Umbilical cord (tissue), 2 donors: ENCODE data around the gene SIRT1. TPM values are rescaled to one million over a fixed set of nuclear protein-coding genes. Genes with fewer than 3 reads are reported as not detected.
"Not testable (repeated sequence)": the region's sequence is repeated elsewhere in the genome, so short reads cannot be mapped to it uniquely, and the experiment has no call there.

Source experiments
- DNase-seq: peaks from one replicate; pipeline ENCODE4 v3.0.0-alpha.2; 2015; ENCODE audit warnings: low spot score
- total RNA-seq: library from RNA; depleted of rRNA; stranded (reverse); fragments of >200 nt; gene quantifications from one replicate; pipeline ENCODE4 v1.2.3, GENCODE V29; 2014; ENCODE audit warnings: low replicate concordance; ENCODE audit not compliant: insufficient read depth

SIRT1 gene
- total RNA-seq = 20.0 TPM

DNA sequence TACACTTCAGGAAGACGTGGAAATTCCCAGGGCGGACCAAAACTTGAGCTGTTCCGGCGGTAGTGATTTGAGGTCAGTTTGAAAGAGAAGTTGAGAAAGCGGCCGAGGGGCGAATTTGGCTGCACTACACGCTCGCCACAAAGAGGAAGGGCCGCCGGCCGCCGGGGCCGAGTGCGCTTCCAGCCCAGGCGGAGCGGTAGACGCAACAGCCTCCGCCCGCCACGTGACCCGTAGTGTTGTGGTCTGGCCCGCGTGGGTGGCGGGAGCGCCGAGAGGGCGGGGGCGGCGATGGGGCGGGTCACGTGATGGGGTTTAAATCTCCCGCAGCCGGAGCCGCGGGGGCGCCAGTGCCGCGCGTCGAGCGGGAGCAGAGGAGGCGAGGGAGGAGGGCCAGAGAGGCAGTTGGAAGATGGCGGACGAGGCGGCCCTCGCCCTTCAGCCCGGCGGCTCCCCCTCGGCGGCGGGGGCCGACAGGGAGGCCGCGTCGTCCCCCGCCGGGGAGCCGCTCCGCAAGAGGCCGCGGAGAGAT is at the start of gene SIRT1:
SIRT1 (plus strand) TSS at position 344 of the 529 bp plus-strand sequence; CDS start at position 410, 66 bp downstream.
- DNase-seq = peak; percentile 96

DNA sequence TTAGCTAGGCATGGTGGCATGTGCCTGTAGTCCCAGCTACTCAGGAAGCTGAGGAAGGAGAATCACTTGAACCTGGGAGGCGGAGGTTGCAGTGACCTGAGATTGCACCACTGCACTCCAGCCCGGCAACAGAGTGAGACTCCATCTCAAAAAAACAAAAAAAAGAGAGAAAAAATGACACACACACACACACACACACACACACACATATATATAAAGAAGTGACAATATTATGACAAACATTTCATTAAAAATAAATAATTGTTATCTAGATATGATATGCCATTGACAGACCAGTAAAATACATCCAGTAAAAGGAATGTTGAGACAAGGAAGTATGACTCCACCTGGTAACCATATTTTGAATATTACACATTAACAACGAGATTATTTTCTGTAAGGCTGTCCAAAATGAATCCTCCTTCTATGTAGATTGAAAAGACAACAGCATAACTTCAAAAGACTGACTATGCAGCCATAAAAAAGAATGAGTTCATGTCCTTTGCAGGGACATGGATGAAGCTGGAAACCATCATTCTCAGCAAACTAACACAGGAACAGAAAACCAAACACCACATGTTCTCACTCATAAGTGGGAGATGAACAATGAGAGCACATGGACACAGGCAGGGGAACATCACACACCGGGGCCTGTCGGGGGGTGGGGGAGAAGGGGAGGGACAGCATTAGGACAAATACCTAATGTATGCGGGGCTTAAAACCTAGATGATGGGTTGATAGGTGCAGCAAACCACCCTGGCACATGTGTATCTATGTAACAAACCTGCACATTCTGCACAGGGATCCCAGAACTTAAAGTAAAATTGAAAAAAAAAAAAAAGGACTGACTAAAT is 48.7 kb upstream of the SIRT1 start:
- not testable (repeated sequence) for DNase-seq

DNA sequence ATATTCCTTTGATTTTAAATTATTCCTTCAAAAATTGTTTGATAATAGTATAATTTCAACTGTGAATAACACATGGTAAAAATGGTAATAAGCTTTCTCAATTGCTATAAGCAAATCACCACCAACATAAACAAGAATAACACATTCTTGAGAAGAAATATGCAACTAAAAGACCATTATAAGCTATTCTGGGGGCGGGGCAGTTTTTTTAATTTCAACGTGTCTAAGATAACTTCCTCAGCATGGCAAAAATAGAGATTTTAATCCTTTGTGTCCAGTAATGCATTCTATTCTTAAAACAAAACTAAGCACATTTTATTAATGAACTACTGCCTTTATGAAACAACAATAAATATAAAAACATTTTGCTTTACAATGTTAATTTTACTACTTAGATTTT is 48.0 kb upstream of the SIRT1 start:
- no peak for DNase-seq

DNA sequence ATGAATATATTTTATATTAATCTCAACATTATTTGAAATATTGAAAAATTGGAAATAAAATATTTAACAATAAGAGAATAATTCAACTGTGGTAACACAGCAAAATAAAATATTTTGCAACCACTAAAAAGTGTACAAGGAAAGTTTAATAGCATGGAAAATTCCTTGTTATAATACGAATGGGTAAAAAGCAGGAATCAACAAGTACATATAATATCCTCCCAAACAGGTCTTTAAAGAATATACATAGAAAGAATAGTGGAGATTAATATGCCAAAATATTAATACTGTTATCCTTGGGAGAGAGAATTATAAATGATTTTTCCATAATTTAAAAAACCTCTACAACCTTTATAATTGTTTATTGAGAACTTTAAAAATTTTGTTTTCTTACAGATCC is 47.5 kb upstream of the SIRT1 start:
- no peak for DNase-seq

DNA sequence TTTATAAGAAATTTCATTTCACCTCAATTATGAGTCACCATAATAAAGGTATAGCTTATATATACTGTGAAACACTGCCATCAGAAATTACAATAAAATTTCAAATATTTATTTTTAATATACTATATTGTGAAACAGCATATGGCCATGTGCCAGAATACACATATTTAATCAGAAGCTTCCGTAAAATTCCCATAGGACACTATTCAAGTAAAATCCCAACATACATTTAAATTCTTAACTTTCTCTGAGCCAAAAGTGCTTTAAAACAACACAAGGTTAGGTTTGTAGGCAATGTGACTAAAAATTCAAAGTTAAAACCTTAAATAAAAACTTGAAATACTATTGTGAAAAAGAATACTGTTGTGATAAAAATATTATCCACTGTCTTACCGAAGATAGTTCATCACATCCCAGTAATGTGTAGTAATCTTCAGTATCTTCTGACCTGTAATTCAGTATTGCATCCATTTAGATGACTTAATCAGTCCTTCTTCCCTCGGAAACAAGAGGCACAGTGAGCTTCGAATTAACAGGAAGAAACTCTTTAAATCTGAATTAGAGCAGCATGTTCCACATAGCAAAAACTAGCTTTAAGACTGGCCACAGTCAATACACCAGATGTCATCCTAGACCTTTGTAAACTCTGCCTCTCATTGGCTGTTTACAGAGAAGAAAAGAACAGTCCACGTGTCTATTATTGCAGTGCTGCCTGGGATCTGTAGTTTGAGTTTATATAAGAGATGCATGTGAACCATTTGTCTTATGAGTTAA is 46.7 kb upstream of the SIRT1 start, which contains the start of gene DNAJC12:
DNAJC12 (minus strand) TSS at position 648 of the 774 bp plus-strand sequence; CDS start at position 471, 177 bp downstream.
- peak; percentile 85 for DNase-seq

DNA sequence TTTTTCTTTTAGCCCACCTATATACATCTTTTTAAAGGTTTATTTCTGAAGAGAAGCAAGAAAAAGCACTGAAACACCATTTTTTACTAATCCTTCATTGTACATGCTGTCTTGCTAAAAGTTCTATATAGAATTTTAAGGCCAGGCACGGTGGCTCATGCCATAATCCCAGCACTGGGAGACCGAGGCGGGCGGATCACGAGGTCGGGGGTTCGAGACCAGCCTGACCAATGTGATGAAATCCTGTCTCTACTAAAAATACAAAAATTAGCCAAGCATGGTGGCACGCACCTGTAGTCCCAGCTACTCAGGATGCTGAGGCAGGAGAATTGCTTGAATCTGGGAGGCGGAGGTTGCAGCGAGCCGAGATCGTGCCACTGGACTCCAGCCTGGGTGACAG is 44.9 kb upstream of the SIRT1 start:
- not testable (repeated sequence) for DNase-seq

DNA sequence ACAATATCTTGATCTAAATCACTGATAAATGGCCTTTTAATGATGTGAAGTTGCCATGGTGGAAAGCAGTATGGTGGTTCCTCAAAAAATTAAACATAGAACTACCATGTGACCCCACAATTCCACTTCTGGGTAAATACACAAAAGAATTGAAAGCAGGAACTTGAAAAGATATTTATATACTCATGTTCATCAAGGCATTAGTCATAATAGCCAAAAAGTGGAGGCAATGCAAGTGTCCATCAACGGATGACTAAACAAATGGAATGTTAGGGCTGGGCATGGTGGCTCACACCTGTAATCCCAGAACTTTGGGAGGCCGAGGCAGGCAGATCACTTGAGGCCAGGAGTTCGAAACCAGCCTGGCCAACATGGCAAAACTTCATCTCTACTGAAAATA is 44.5 kb upstream of the SIRT1 start:
- no peak for DNase-seq

DNA sequence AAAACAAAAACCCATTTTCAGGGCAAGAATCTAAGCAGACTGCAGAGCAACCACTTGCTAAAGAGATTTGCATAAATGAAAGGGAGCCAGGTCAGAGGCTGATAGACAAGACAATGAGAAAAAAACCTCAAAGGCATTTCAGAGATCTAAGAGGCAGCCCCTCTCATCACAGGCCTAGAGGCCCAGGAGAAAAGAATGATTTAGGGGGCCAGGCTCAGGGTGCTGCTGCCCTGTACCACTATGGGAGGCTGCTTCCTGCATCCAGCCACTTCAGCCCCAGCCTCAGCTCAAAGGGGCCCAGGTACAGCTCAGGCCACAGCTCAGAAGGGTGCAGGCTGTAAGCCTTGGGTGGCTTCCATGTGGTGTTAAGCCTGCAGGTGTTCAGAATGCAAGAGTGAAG is 42.7 kb upstream of the SIRT1 start:
- no peak for DNase-seq

DNA sequence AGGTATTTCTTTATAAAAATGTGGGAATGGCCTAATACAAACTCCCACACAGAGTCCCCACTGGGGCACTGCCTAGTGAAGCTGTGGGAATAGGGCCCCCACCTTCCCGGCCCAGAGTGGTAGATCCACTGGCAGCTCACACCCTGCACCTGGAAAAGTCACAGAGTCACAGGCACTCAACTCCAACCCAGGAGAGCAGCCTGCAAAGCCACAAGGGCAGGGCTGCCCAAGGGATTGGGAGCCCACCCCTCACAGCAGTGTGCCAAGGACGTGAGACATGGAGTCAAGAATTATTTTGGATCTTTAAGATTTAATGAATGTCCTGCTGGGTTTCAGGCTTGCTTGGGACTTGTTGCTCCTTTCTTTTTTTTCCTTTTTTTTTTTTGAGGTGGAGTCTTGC is 41.2 kb upstream of the SIRT1 start:
- no peak for DNase-seq

DNA sequence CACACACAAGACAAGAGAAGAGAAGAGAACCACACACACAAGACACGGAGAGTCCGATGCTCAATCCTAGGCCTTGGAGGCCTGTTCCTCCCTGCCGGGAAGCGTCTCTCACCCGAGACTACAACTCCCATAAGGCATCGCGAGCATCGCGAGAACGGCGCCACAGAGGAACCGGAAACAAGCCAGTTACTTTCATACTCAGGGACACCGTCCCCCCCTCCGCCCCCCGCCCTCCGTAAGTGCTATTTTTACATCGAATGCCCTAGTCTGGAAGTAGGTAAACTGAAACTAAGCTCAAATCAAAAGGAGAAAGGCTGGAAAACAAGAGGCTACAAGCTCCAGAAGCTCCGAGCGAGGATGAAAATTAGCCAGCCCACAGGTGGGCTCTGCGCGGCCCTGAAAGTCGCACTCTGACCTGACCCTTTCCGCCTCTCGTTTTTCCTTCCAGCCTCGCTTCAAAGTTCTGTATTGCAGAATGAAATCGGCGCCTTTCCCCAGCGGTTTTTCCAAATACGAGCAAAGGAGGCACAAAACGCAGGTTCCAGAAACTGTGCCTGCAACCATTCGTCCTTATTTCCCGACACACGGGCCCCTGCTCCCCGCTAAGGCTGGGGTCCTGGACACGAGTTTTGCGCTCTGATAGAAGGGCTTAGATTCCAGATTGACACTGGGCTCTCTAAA is 35.0 kb upstream of the SIRT1 start:
- DNase-seq = peak; percentile 98

DNA sequence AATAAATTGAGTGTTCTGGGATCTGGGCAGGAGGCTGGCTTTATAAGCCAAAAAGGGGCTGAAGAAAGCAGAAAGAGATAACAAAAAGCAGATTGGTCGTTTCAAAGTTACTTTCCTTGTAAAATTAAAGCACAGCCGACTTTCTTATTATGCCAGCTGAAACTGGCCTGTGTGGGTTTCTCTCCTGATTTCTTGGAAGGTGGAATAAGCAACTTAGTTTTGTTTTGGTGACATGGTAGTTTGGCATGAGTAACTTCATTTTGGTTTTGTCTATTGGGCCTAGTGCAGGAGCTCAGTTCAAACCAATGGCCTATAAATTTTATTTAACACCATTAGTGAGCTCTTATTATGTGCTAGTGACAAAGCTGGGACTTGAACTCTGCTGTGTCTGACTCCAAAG is 33.3 kb upstream of the SIRT1 start:
- peak; percentile 19 for DNase-seq

DNA sequence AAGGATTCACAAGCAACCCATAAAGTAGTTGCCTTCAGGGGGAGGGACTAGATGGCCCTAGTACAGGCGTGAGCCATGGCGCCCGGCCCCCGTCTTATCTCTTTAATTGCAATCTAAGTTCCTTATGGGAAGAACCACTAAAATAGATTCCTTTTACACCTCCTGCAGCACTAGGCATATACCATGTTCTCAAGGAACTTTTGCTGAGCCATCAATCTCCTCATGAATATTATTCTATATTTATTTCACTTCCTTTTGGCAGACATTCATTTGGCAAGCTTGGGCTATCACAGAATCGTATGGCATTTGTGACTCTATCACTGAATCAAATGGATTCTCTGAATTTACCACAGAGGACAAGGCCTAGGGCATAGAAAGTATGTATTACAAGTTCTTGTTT is 31.7 kb upstream of the SIRT1 start:
- no peak for DNase-seq

DNA sequence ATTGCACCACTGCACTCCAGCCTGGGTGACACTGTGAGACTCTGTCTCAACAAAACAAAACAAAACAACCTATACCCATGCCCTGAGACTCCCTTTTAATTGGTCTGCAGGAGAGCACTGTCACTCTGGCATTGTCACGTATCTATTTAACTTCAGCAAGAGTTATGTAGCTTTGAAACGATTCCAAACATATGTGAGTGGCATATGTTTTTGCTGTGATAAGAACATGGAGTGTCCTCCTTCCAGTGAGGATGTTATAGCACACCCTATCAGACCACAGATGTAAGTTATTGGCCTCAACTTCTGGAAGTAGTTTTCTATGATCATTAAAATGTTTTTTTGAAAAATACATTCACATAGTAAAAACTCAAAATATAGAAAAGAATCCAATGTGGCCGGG is 30.9 kb upstream of the SIRT1 start:
- DNase-seq = no peak

DNA sequence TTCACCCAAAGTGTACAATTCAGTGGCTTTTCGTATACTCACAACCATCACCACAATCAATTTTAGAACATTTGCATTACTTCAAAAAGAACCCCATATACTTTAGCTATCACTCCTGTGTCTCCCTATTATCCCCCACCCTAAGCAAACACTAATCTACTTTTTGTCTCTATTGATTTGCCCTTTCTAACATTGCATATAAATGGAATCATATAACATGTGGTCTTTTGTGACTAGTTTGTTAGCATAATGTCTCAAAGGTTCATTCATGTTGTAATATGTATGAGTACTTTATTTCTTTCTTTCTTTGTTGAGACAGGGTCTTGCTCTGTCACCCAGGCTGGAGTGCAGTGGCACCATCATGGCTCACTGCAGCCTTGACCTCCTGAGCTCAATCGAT is 25.5 kb upstream of the SIRT1 start:
- DNase-seq = no peak

DNA sequence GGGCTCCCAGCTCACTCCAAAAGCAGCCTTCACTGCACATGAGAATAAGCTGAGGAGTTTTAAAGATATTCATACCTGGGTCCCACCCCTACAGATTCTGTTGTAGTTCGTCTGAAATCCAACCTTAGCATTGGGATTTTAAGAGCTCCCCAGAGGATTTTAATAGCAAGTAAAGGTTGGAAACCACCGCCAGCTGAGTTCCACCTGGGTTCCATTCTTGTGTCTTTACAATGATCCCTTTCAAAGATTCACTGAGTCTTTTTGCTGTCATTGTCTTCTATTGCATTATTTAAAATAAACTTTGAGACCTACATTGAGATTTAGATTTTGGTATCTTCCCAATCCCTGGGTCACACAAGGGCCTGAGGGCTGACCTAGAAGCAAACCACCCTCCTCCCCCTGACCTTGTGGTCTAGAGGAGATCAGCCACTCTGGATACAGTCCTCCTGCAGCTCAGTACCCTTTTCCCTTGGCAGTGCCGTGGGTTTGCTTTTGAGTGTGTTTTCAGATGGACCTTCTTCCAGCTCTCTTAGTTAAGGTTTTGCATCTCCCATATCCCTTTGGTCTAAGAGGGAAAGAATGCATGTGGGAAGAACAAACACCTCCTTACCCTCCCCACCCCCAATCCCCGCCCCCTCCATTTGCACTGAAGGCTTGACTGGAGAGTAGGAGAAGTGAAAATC is 22.6 kb upstream of the SIRT1 start:
- no peak for DNase-seq

DNA sequence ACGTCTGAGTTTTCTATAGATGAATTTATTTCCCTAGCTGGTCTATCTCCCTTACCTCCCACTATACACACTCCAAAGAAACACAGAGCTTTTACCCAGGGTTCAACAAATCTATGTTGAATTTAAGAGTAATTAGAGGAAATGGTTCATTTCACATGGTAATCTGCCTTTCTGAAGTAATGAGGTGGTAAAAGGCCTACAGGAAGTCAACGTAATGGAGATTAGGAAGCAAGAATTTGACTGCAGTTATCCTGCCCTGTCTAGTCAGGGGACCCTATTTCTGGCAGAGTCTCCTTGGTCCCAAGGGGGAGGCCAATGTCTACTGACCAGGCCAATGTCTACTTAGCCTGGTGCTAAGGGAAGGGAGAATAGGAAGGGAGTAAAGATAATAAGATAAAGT is 21.4 kb upstream of the SIRT1 start:
- DNase-seq = no peak

DNA sequence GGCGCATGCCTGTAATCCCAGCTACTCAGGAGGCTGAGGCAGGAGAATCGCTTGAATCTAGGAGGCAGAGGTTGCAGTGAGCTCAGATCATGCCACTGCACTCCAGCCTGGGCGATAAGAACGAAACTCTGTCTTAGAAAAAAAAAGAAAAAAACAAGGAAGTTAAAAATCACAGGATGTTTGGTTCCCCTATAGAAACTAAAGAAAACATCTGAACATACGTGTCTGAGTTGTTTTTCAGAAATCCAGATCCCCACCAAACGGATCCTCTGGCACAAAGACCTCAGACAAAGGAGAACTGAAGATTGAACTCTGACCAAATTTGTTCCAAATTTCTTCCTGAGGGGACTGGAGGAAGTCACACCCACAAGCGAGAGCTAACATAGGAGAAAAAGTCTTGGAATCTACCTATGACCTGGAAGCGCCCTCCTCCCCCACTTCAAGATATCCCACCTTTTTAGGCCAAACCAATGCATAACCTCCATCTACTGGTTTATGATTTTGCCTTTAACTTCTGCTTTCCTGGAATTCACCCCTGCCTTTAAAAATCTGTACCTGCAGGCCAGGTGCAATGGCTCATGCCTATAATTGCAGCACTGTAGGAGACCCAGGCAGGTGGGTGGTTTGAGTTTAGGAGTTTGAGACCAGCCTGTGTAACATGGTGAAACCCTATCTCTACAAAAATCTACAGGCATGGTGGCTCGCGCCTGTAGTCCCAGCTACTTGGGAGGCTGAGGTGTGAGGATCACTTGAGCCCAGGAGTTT is 19.7 kb upstream of the SIRT1 start:
- no peak for DNase-seq

DNA sequence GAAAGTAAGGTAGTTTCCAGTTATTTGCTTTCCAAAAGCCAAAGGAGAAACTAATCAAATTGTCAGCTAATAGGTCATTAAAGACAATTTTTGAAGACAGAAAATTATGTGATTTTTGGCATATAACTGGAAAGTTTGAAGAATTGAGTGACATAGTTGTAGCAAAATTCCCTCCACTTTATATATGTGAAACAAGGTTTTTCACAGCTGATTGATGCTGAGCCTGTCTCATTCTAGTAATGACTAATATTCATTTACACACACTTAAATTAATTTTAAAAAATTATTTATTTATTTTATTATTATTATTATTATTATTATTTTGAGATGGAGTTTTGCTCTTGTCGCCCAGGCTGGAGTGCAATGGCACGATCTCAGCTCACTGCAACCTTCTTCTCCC is 16.3 kb upstream of the SIRT1 start:
- no peak for DNase-seq

DNA sequence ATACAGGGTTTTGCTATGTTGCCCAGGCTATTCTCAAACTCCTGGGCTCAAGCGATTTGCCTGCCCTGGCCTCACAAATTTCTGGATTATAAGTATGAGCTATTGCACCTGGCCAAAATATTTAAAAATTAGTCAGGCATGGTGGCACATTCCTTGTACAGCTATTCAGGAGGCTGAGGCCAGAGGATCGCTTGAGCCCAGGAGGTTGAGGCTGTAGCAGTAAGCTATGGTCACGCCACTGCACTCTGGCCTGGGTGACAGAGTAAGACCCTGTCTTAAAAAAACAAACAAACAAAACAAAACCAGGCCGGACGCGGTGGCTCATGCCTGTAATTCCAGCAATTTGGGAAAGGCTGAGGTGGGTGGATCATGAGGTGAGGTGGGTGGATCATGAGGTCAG is 14.5 kb upstream of the SIRT1 start:
- DNase-seq = no peak
